ENCODE data around the gene PLXNA4. TPM values are rescaled to one million over a fixed set of nuclear protein-coding genes. Genes with fewer than 3 reads are reported as not detected.
"Not testable (repeated sequence)": the region's sequence is repeated elsewhere in the genome, so short reads cannot be mapped to it uniquely, and the experiment has no call there.

Gene PLXNA4
- total RNA-seq, 2 donors from 2014 or later, result 2.1 to 8.2 TPM

DNA sequence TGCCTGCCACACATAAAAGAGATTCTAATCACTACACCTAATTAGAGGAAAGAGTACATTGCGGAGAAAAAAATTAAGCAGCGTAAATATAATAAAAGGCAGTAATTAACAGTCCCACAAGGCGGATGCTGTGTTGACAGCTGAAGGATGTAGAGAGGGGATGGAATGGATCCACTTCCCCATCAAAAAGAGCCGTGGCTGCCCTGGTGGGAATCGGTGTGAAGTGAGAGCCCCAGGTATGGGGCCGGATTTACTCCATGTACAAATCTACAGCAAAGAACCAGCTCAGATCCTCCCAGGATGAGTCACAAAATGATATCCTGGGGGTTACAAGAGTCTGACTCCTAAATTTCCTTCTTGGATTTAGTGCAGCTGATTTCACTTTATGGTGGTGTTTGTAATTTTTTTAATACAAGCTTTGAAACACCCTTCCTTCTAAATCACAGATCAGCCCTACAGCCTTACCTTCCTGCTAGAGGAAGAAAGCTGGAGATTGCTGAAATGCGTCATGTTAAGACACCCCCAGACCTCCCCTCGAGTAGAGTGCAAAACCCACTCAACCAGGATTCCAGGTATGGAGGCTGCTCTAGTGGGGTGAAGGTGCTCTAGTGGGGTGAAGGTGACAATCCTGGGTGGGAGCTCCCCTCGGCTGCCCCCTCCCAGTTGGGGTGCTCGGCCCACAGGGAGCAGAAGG is 398.4 kb downstream of the PLXNA4 start:
- ATAC-seq (no peak), DNase-seq (no peak)
- TF ChIP-seq, protein P1, sequence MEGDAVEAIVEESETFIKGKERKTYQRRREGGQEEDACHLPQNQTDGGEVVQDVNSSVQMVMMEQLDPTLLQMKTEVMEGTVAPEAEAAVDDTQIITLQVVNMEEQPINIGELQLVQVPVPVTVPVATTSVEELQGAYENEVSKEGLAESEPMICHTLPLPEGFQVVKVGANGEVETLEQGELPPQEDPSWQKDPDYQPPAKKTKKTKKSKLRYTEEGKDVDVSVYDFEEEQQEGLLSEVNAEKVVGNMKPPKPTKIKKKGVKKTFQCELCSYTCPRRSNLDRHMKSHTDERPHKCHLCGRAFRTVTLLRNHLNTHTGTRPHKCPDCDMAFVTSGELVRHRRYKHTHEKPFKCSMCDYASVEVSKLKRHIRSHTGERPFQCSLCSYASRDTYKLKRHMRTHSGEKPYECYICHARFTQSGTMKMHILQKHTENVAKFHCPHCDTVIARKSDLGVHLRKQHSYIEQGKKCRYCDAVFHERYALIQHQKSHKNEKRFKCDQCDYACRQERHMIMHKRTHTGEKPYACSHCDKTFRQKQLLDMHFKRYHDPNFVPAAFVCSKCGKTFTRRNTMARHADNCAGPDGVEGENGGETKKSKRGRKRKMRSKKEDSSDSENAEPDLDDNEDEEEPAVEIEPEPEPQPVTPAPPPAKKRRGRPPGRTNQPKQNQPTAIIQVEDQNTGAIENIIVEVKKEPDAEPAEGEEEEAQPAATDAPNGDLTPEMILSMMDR (IDR thresholded peaks at IDR 0.05), result no peak
- TF ChIP-seq POLR2A (IDR thresholded peaks at IDR 0.05), result no peak
- no peaks in the 10 kb centered on the region for H3K36me3 ChIP-seq (replicated peaks in 1 of 2; ENCODE audit: insufficient read depth in 1 of 2, low read depth in 2 of 2)
- no peaks in the 10 kb centered on the region for H3K27me3 ChIP-seq
- H3K9me3 ChIP-seq, result no peaks in the 10 kb centered on the region
- intact Hi-C loops (cut with DNase I), result no loop called here
- 80 to 82% methylated on average over 10 of the region's 10 CpGs for WGBS, 2 donors
- no peak overlapping the region for H3K4me3 ChIP-seq
- H3K27ac ChIP-seq, result no peak overlapping the region
- H3K4me1 ChIP-seq, result no peaks in the 10 kb centered on the region

DNA sequence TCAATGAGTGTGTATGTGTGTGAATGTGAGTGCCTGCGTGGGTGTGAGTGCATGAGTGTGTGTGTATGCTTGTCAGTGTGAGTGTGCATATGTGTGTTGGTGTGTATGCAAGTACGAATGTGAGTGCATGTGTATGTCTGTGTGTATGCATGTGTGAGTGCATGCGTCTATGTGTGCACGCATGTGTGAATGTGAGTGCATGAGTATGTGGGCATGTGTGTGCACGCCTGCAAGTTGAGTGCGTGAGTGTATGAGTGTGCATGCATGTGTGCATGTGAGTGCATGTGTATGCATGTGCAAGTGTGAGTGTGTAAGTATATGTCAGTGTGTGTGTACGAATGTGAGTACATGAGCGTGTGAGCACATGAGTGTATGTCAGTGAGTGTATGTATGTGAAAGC is 399.6 kb downstream of the PLXNA4 start:
- no peaks in the 10 kb centered on the region for H3K36me3 ChIP-seq (replicated peaks in 1 of 2; ENCODE audit: insufficient read depth in 1 of 2, low read depth in 2 of 2)
- H3K9me3 ChIP-seq, result no peaks in the 10 kb centered on the region
- H3K27me3 ChIP-seq, result no peaks in the 10 kb centered on the region
- TF ChIP-seq POLR2A (IDR thresholded peaks at IDR 0.05), result no peak
- TF ChIP-seq, protein P1 (IDR thresholded peaks at IDR 0.05), result no peak
- no peak for DNase-seq
- H3K27ac ChIP-seq, result no peak overlapping the region
- 78 to 91% methylated on average over 8 of the region's 8 CpGs for WGBS, 2 donors
- intact Hi-C loops (cut with DNase I), result no loop called here
- H3K4me3 ChIP-seq, result no peak overlapping the region
- no peak for ATAC-seq
- H3K4me1 ChIP-seq, result no peaks in the 10 kb centered on the region

DNA sequence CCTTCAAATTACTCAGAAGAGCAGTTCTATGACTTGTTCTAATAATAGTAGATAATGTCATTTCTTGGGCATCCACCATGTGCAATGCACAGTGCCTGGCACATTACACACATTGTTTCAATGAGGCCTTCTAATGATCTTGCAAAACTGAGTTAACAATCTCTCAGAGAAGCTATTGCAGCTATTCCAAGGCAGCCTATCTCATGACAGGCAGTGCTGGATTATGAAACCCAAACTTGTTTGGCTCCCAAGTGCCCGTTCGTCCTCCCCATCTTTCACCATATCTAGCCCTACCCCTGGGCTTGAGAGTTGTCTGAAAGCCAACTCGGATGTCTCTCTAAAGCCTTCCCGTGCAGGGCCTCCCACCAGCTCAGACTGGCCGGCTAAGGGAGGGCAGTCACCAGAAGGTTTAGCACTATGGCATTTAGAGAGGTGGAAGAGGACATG is 405.1 kb downstream of the PLXNA4 start:
- no peak overlapping the region for H3K27ac ChIP-seq
- ATAC-seq, result no peak
- H3K36me3 ChIP-seq (replicated peaks in 1 of 2; ENCODE audit: insufficient read depth in 1 of 2, low read depth in 2 of 2), result no peaks in the 10 kb centered on the region
- H3K27me3 ChIP-seq, result no peaks in the 10 kb centered on the region
- no peaks in the 10 kb centered on the region for H3K9me3 ChIP-seq
- intact Hi-C loops (cut with DNase I), result no loop called here
- no peak overlapping the region for H3K4me3 ChIP-seq
- WGBS, 2 donors, result 49 to 55% methylated on average over 5 of the region's 5 CpGs
- DNase-seq, result no peak
- TF ChIP-seq, protein P1 (IDR thresholded peaks at IDR 0.05), result no peak
- TF ChIP-seq POLR2A (IDR thresholded peaks at IDR 0.05), result no peak
- H3K4me1 ChIP-seq, result no peaks in the 10 kb centered on the region

DNA sequence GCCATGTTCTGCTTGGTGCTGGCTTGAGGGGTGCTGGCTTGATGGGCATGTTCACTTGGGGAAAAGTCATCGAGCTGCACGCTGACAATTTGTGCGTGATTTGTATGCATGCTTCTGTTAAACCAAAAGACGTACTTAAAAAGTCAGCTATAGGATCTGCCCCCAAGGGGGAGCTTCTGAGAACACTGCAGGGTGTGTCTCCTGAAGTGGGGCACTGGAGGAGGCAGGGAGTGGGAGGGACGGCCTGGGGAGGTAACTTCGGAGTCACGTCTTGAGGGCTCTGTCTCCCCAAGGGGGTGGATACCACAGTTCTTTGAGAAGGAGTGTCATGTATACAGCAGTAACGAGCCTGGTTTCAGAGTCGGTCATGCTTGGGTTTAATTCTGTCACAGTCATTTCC is 406.5 kb downstream of the PLXNA4 start:
- Histone ChIP-seq H3K4me1 (no peaks in the 10 kb centered on the region), H3K4me3 (no peak overlapping the region), H3K9me3 (no peaks in the 10 kb centered on the region), H3K27me3 (no peaks in the 10 kb centered on the region), H3K36me3 (replicated peaks in 1 of 2; ENCODE audit: insufficient read depth in 1 of 2, low read depth in 2 of 2) (no peaks in the 10 kb centered on the region), H3K27ac (no peak overlapping the region)
- DNase-seq (no peak), ATAC-seq (no peak)
- TF ChIP-seq, protein P1 (IDR thresholded peaks at IDR 0.05), result no peak
- TF ChIP-seq POLR2A (IDR thresholded peaks at IDR 0.05), result no peak
- intact Hi-C loops (cut with DNase I), result no loop called here
- WGBS, 2 donors, result 61 to 62% methylated on average over 7 to 9 of the region's 9 CpGs

GRCh38 chr7:132168239-132168638 is 408.0 kb downstream of the PLXNA4 start:
- Histone ChIP-seq H3K4me3 (no peak overlapping the region), H3K27me3 (no peaks in the 10 kb centered on the region), H3K9me3 (no peaks in the 10 kb centered on the region), H3K27ac (no peak overlapping the region), H3K4me1 (no peaks in the 10 kb centered on the region), H3K36me3 (replicated peaks in 1 of 2; ENCODE audit: insufficient read depth in 1 of 2, low read depth in 2 of 2) (no peaks in the 10 kb centered on the region)
- no peak for TF ChIP-seq POLR2A (IDR thresholded peaks at IDR 0.05)
- TF ChIP-seq, protein P1 (IDR thresholded peaks at IDR 0.05), result no peak
- ATAC-seq (no peak), DNase-seq (no peak)
- intact Hi-C loops (cut with DNase I), result no loop called here
- WGBS, 2 donors, result 81% methylated on average over 9 to 17 of the region's 17 CpGs

DNA sequence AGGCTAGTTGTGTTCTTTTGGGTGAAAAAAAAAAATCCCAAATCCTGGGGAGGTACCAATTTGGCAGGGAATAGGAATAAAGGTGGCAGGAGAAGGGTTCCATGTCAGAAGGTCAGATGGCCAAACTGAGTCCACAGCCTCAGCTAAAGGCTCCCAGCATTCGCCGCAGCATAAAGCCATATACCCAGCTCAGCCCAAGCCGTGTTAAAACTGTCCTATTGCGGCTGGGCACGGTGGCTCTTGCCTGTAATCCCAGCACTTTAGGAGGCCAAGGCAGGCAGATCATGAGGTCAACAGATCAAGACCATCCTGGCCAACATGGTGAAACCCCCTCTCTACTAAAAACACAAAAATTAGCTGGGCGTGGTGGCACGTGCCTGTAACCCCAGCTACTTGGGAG is 410.6 kb downstream of the PLXNA4 start:
- intact Hi-C loops (cut with DNase I); DNase-seq; H3K27ac ChIP-seq; ATAC-seq; H3K9me3 ChIP-seq; H3K4me3 ChIP-seq; H3K36me3 ChIP-seq (replicated peaks in 1 of 2; ENCODE audit: insufficient read depth in 1 of 2, low read depth in 2 of 2); H3K4me1 ChIP-seq; H3K27me3 ChIP-seq: not testable (repeated sequence)
- 69 to 87% methylated on average over 7 of the region's 7 CpGs for WGBS, 2 donors

Data from body of pancreas (tissue), 4 donors.